MCF 10A (cell line): ENCODE measurements around the gene CAMSAP2. TPM values are rescaled to one million over a fixed set of nuclear protein-coding genes. Genes with fewer than 3 reads are reported as not detected.
A peak's percentile ranks its signal among the peaks of the same experiment; 100 is the strongest.

ENCODE experiments used
- BruUV-seq: library from RNA; stranded (reverse); fragments of 400-500 nt; replicated peaks from 2 replicates; lab custom pipeline; 2021; lab: Mats Ljungman, UMichigan
- CTCF ChIA-PET: fragments of 300-600 bp; sonication (Branson Sonifier 250); formaldehyde crosslinking; extraction: SDS; loops from one replicate; lab custom pipeline; 2021; ENCODE audit warnings: antibody characterized with exemption, inconsistent platforms; lab: Yijun Ruan, JAX
- POLR2A ChIA-PET: fragments of 300-600, 350-650 bp; sonication (Branson Sonifier 250); formaldehyde crosslinking; extraction: SDS; loops from one replicate; lab custom pipeline; 2020; ENCODE audit warnings: antibody characterized with exemption, inconsistent platforms; lab: Yijun Ruan, JAX
- DNase-seq: peaks from one replicate; pipeline ENCODE4 v3.0.0-alpha.2; 2018; ENCODE audit not compliant: unreplicated experiment
- H3K27ac Mint-ChIP-seq: one replicate; pipeline ENCODE4 v1.8.0; 2022; ENCODE audit warnings: mild to moderate bottlenecking, low read depth, mixed read lengths; ENCODE audit not compliant: unreplicated experiment
- H3K27me3 Mint-ChIP-seq: one replicate; pipeline ENCODE4 v1.8.0; 2022; ENCODE audit warnings: mixed read lengths; ENCODE audit not compliant: insufficient read depth, unreplicated experiment
- H3K36me3 Mint-ChIP-seq: one replicate; pipeline ENCODE4 v1.8.0; 2022; ENCODE audit warnings: mild to moderate bottlenecking, moderate library complexity, mixed read lengths; ENCODE audit not compliant: insufficient read depth, unreplicated experiment
- H3K4me1 Mint-ChIP-seq: one replicate; pipeline ENCODE4 v1.8.0; 2022; ENCODE audit warnings: mixed read lengths; ENCODE audit not compliant: insufficient read depth, unreplicated experiment
- H3K4me3 Mint-ChIP-seq: one replicate; pipeline ENCODE4 v1.8.0; 2022; ENCODE audit warnings: mild to moderate bottlenecking, moderate library complexity, mixed read lengths; ENCODE audit not compliant: unreplicated experiment
- H3K9me3 Mint-ChIP-seq: one replicate; pipeline ENCODE4 v1.8.0; 2022; ENCODE audit warnings: mixed read lengths; ENCODE audit not compliant: unreplicated experiment
- CTCF ChIP-seq: fragments of 200-600 bp; IDR thresholded peaks from one replicate; pipeline ENCODE4 v1.8.0; 2022; ENCODE audit warnings: antibody characterized with exemption, mild to moderate bottlenecking; ENCODE audit not compliant: unreplicated experiment
- intact Hi-C: fragments of 100-400 bp; cut with micrococcal nuclease; formaldehyde crosslinking; loops from 2 replicates; pipeline ENCODE4 v1.14.1; 2022
- total RNA-seq: library from RNA; stranded (reverse); gene quantifications from 2 replicates; pipeline ENCODE4 v1.2.3, GENCODE V29; 2022

The CAMSAP2 gene
- total RNA-seq, 1 experiment from 2014 or later: 209 TPM

DNA sequence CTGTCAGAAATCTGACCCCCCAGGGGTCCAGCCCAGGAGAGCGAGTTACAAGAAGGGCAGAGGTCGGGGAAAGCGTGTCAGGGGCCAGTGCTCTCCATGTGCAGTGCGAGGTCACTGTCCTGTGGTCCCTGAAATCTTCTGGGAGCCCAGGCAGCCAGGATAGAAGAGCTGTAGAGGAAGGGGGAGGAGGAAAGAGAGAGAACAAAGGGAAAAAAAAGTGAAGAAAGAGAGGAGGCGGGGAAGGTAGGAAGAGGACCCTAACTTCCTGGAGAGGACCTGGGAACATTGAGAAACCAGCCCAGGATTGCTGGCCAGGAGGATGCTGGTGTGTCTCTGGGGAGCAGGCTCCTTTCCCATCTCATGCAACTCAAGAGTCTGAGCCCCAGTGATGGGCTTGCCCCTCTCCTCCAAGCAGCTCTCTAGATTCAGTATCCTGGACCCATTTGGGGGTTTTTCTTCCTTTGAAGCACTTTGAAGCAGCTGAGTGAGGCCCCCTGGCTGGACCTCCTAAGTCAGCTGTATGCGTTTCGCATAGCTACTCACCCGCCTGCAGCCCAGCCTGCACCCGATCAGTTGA, 149.2 kb downstream of the CAMSAP2 start:
- BruUV-seq: no TSS peak
- Mint-ChIP-seq H3K27ac (no peak overlapping the region), H3K4me1 (peaks cover 34% of the 10 kb centered on the region), H3K36me3 (no peaks in the 10 kb centered on the region), H3K27me3 (no peaks in the 10 kb centered on the region), H3K4me3 (no peak overlapping the region), H3K9me3 (no peaks in the 10 kb centered on the region)
- ChIA-PET POLR2A (interaction anchor here (0.7 to 1.6 kb wide), 4 partner anchors 9 to 29 kb away, joined by 3 to 5 read pairs (median 3); no protein-coding TSS in a partner anchor), CTCF (interaction anchor here (0.6 to 4.3 kb wide), 9 partner anchors 9 to 497 kb away, joined by 3 to 29 read pairs (median 5); no protein-coding TSS in a partner anchor)
- intact Hi-C loops: no loop called here
- no peak for TF ChIP-seq CTCF
- no peak for DNase-seq

- BruUV-seq: no TSS peak
- POLR2A ChIA-PET: interaction anchor here (0.7 to 1.6 kb wide), 6 partner anchors 8 to 331 kb away, joined by 3 to 5 read pairs (median 3); no protein-coding TSS in a partner anchor
- H3K4me3 Mint-ChIP-seq: no peak overlapping the region
These were observed 149.7 kb downstream of the CAMSAP2 start for GRCh38 chr1:200888349-200888838.

DNA sequence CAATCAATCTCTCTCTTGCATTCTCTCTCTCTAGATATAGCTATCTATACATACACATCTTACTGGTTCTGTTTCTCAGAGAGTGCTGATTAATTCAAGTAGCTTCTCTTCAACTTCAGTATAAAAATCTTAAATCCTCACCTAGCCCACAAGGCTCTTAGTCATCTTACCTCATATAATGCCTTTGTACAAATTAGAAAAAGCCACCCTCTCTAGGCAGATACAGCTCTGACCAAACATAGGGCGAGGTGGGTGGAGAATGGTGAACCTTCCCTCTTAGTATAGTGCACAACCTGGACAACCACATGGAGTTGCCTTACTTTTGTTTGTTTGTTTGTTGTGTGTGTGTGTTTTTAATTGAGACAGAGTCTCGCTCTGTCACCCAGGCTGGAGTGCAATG, 150.9 kb downstream of the CAMSAP2 start:
- no TSS peak for BruUV-seq
- POLR2A ChIA-PET: interaction anchor here (0.7 to 3.4 kb wide), 5 partner anchors 10 to 332 kb away, joined by 3 to 28 read pairs (median 4); no protein-coding TSS in a partner anchor
- Mint-ChIP-seq H3K4me3 (no peak overlapping the region), H3K9me3 (no peaks in the 10 kb centered on the region), H3K36me3 (no peaks in the 10 kb centered on the region), H3K27ac (no peak overlapping the region), H3K27me3 (no peaks in the 10 kb centered on the region), H3K4me1 (peaks cover 48% of the 10 kb centered on the region)
- intact Hi-C loops: no loop called here
- CTCF ChIA-PET: interaction anchor here (0.8 to 4.3 kb wide), 11 partner anchors 8 to 225 kb away, joined by 3 to 29 read pairs (median 5); no protein-coding TSS in a partner anchor
- TF ChIP-seq CTCF: no peak
- DNase-seq: no peak

More at GRCh38 chr1:200888349-200888838, 149.7 kb downstream of the CAMSAP2 start:
- H3K36me3 Mint-ChIP-seq: no peaks in the 10 kb centered on the region
- peaks cover 36% of the 10 kb centered on the region for H3K4me1 Mint-ChIP-seq
- H3K9me3 Mint-ChIP-seq: no peaks in the 10 kb centered on the region
- peak; percentile 82 for DNase-seq
- no peak overlapping the region for H3K27ac Mint-ChIP-seq
- CTCF ChIA-PET: interaction anchor here (0.6 to 4.3 kb wide), 10 partner anchors 10 to 226 kb away, joined by 3 to 29 read pairs (median 4); no protein-coding TSS in a partner anchor
- no peaks in the 10 kb centered on the region for H3K27me3 Mint-ChIP-seq
- TF ChIP-seq CTCF: no peak
- intact Hi-C loops: no loop called here

DNA sequence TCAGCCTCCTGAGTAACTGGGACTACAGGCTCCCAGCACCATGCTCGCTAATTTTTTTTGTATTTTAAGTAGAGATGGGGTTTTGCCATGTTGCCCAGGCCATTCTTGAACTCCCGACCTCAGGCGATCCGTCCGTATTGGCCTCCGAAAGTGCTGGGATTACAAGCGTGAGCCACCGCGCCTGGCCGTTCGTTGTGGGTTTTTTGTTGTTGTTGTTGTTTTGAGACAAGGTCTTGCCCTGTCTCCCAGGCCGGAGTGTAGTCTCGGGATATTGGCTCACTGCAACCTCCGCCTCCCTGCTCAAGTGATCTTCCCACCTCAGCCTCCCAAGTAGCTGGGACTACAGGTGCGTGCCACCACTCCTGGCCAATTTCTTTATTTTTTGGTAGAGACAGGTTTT, 151.3 kb downstream of the CAMSAP2 start:
- H3K36me3 Mint-ChIP-seq: no peaks in the 10 kb centered on the region
- intact Hi-C loops: loop anchor here (2.0 to 10.0 kb wide), 3 partner anchors 83 to 225 kb away; partner anchors contain the start of gene CACNA1S
- no peak for DNase-seq
- no peaks in the 10 kb centered on the region for H3K9me3 Mint-ChIP-seq
- TF ChIP-seq CTCF: no peak
- CTCF ChIA-PET: interaction anchor here (0.6 to 4.3 kb wide), 21 partner anchors 8 to 368 kb away, joined by 3 to 29 read pairs (median 4); no protein-coding TSS in a partner anchor
- POLR2A ChIA-PET: interaction anchor here (1.2 to 3.4 kb wide), 6 partner anchors 11 to 79 kb away, joined by 3 to 28 read pairs (median 6); no protein-coding TSS in a partner anchor
- no peak overlapping the region for H3K4me3 Mint-ChIP-seq
- H3K27me3 Mint-ChIP-seq: no peaks in the 10 kb centered on the region
- peaks cover 53% of the 10 kb centered on the region for H3K4me1 Mint-ChIP-seq
- BruUV-seq: no TSS peak
- H3K27ac Mint-ChIP-seq: no peak overlapping the region
